PC-9 (cell line): ENCODE results near the gene DISP3. TPM values are rescaled to one million over a fixed set of nuclear protein-coding genes. Genes with fewer than 3 reads are reported as not detected.

ENCODE experiments used
- BruUV-seq: library from RNA; stranded (reverse); fragments of 400-500 nt; replicated peaks from 2 replicates; lab custom pipeline; 2021; lab: Mats Ljungman, UMichigan
- CTCF ChIA-PET: fragments of 300-600 bp; sonication (Branson Sonifier 250); formaldehyde crosslinking; loops from one replicate; lab custom pipeline; 2022; ENCODE audit warnings: antibody characterized with exemption; lab: Charles Lee
- POLR2A ChIA-PET: fragments of 300-600 bp; sonication (Branson Sonifier 250); formaldehyde crosslinking; loops from one replicate; lab custom pipeline; 2022; ENCODE audit warnings: antibody characterized with exemption; ENCODE audit not compliant: unreplicated experiment; lab: Charles Lee
- DNase-seq, 2 experiments: peaks; one replicate each; pipeline versions ENCODE4 v3.0.0 to v3.0.0-alpha.2; 2015 to 2022; ENCODE audit warnings: mixed read lengths in 1 of 2
- H2AFZ ChIP-seq: fragments of 200-600 bp; sonication (generic); 2 replicates; pipeline ENCODE4 v1.8.1; 2017; ENCODE audit warnings: antibody characterized with exemption
- H3F3A ChIP-seq: fragments of 200-600 bp; sonication (generic); 2 replicates; pipeline ENCODE4 v1.8.1; 2017; ENCODE audit warnings: antibody characterized with exemption, mild to moderate bottlenecking, low read depth; ENCODE audit not compliant: insufficient read depth
- H3K27ac ChIP-seq: fragments of 200-600 bp; sonication (generic); 2 replicates; pipeline ENCODE4 v1.6.1; 2016; ENCODE audit warnings: mixed run types
- H3K27me3 ChIP-seq: fragments of 200-600 bp; sonication (generic); 2 replicates; pipeline ENCODE4 v1.6.1; 2016; ENCODE audit warnings: low read depth, mixed run types; ENCODE audit not compliant: insufficient read depth
- H3K36me3 ChIP-seq: fragments of 200-600 bp; sonication (generic); 2 replicates; pipeline ENCODE4 v1.6.1; 2016; ENCODE audit warnings: low read depth, mixed run types
- H3K4me1 ChIP-seq: fragments of 200-600 bp; sonication (generic); replicated peaks from 2 replicates; pipeline ENCODE4 v1.6.1; 2016; ENCODE audit warnings: mixed run types; ENCODE audit not compliant: insufficient read depth
- H3K4me2 ChIP-seq: fragments of 200-600 bp; sonication (generic); 2 replicates; pipeline ENCODE4 v1.6.1; 2017; ENCODE audit warnings: mixed run types
- H3K4me3 ChIP-seq: fragments of 200-600 bp; sonication (generic); 2 replicates; pipeline ENCODE4 v1.6.1; 2016; ENCODE audit warnings: mixed run types
- H3K79me2 ChIP-seq: fragments of 200-600 bp; sonication (generic); 2 replicates; pipeline ENCODE4 v1.6.1; 2017; ENCODE audit warnings: low read depth, mixed run types
- H3K9me2 ChIP-seq: fragments of 200-600 bp; sonication (generic); 2 replicates; pipeline ENCODE4 v1.8.1; 2017; ENCODE audit warnings: mild to moderate bottlenecking; ENCODE audit not compliant: insufficient read depth
- H3K9me3 ChIP-seq: fragments of 200-600 bp; sonication (generic); 2 replicates; pipeline ENCODE4 v1.8.1; 2016; ENCODE audit warnings: low read depth; ENCODE audit not compliant: insufficient read depth
- H4K20me1 ChIP-seq: fragments of 200-600 bp; sonication (generic); 2 replicates; pipeline ENCODE4 v1.8.1; 2017; ENCODE audit not compliant: insufficient read depth
- EZH2 ChIP-seq: fragments of 200-600 bp; sonication (generic); IDR thresholded peaks from 2 replicates; pipeline ENCODE4 v1.8.0; 2017; ENCODE audit warnings: antibody characterized with exemption, low read depth
- intact Hi-C: fragments of 100-400 bp; cut with micrococcal nuclease; formaldehyde crosslinking; loops from one replicate; pipeline ENCODE4 v1.10.0; 2022; ENCODE audit not compliant: unreplicated experiment
- total RNA-seq: library from RNA; stranded (reverse); gene quantifications from 2 replicates; pipeline ENCODE4 v1.2.3, GENCODE V29; 2021
- TF ChIP-seq, protein P1 (sequence below): fragments of 200-600 bp; sonication (generic); conservative IDR thresholded peaks from 2 replicates; pipeline ENCODE4 v1.6.1; 2017; ENCODE audit warnings: mixed run types, antibody characterized with exemption, mild to moderate bottlenecking, moderate library complexity

Gene DISP3
- total RNA-seq, 1 experiment from 2014 or later: not detected

- H3K4me3 ChIP-seq: no peak overlapping the region
- ChIA-PET POLR2A (no interaction called here), CTCF (no interaction called here)
- no TSS peak for BruUV-seq
- H3K4me2 ChIP-seq: no peak overlapping the region
- no peaks in the 10 kb centered on the region for H3K36me3 ChIP-seq
- no peak for DNase-seq
- no peaks in the 10 kb centered on the region for H3K79me2 ChIP-seq
- no peaks in the 10 kb centered on the region for H3F3A ChIP-seq
- no peaks in the 10 kb centered on the region for H3K9me2 ChIP-seq
- H4K20me1 ChIP-seq: no peaks in the 10 kb centered on the region
- intact Hi-C loops: no loop called here
- TF ChIP-seq EZH2: no peak
- TF ChIP-seq, protein P1, sequence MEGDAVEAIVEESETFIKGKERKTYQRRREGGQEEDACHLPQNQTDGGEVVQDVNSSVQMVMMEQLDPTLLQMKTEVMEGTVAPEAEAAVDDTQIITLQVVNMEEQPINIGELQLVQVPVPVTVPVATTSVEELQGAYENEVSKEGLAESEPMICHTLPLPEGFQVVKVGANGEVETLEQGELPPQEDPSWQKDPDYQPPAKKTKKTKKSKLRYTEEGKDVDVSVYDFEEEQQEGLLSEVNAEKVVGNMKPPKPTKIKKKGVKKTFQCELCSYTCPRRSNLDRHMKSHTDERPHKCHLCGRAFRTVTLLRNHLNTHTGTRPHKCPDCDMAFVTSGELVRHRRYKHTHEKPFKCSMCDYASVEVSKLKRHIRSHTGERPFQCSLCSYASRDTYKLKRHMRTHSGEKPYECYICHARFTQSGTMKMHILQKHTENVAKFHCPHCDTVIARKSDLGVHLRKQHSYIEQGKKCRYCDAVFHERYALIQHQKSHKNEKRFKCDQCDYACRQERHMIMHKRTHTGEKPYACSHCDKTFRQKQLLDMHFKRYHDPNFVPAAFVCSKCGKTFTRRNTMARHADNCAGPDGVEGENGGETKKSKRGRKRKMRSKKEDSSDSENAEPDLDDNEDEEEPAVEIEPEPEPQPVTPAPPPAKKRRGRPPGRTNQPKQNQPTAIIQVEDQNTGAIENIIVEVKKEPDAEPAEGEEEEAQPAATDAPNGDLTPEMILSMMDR: no peak
- peaks cover 97% of the 10 kb centered on the region for H3K27me3 ChIP-seq
- no peak overlapping the region for H2AFZ ChIP-seq
- H3K4me1 ChIP-seq: no peaks in the 10 kb centered on the region
- H3K9me3 ChIP-seq: no peaks in the 10 kb centered on the region
- H3K27ac ChIP-seq: no peak overlapping the region
Measured at GRCh38 chr1:11462224-11462923, 16.6 kb upstream of the DISP3 start.

GRCh38 chr1:11463177-11463576 is 15.8 kb upstream of the DISP3 start:
- no peaks in the 10 kb centered on the region for H3K36me3 ChIP-seq
- ChIA-PET POLR2A (no interaction called here), CTCF (no interaction called here)
- H3K9me2 ChIP-seq: no peaks in the 10 kb centered on the region
- no peak for DNase-seq
- no peak overlapping the region for H2AFZ ChIP-seq
- H3K9me3 ChIP-seq: no peaks in the 10 kb centered on the region
- TF ChIP-seq, protein P1: no peak
- no peak for TF ChIP-seq EZH2
- H3K4me1 ChIP-seq: no peaks in the 10 kb centered on the region
- BruUV-seq: no TSS peak
- H3K79me2 ChIP-seq: no peaks in the 10 kb centered on the region
- no peaks in the 10 kb centered on the region for H4K20me1 ChIP-seq
- H3K4me3 ChIP-seq: no peak overlapping the region
- H3K27ac ChIP-seq: no peak overlapping the region
- H3F3A ChIP-seq: no peaks in the 10 kb centered on the region
- intact Hi-C loops: no loop called here
- peaks cover 97% of the 10 kb centered on the region for H3K27me3 ChIP-seq
- H3K4me2 ChIP-seq: no peak overlapping the region

- Histone ChIP-seq H3K27ac (no peak overlapping the region), H3K9me2 (no peaks in the 10 kb centered on the region), H3K79me2 (no peaks in the 10 kb centered on the region), H3K27me3 (peaks cover 92% of the 10 kb centered on the region), H3K9me3 (no peaks in the 10 kb centered on the region), H3K4me2 (no peak overlapping the region), H2AFZ (no peak overlapping the region), H4K20me1 (no peaks in the 10 kb centered on the region), H3K4me3 (no peak overlapping the region), H3K36me3 (no peaks in the 10 kb centered on the region), H3K4me1 (no peaks in the 10 kb centered on the region), H3F3A (no peaks in the 10 kb centered on the region)
- POLR2A ChIA-PET: no interaction called here
- intact Hi-C loops: no loop called here
- TF ChIP-seq EZH2: no peak
- TF ChIP-seq, protein P1: no peak
- no peak for DNase-seq
- no TSS peak for BruUV-seq
- CTCF ChIA-PET: interaction anchor here (0.7 kb wide), 1 partner anchor 81 kb away, joined by 3 read pairs; no protein-coding TSS in a partner anchor
Measured at GRCh38 chr1:11465307-11465706, 13.6 kb upstream of the DISP3 start.
